ENCODE data around the gene UBA1. TPM values are rescaled to one million over a fixed set of nuclear protein-coding genes. Genes with fewer than 3 reads are reported as not detected.

UBA1 gene
- total RNA-seq, 1 donor from 2014 or later = 538 TPM

DNA sequence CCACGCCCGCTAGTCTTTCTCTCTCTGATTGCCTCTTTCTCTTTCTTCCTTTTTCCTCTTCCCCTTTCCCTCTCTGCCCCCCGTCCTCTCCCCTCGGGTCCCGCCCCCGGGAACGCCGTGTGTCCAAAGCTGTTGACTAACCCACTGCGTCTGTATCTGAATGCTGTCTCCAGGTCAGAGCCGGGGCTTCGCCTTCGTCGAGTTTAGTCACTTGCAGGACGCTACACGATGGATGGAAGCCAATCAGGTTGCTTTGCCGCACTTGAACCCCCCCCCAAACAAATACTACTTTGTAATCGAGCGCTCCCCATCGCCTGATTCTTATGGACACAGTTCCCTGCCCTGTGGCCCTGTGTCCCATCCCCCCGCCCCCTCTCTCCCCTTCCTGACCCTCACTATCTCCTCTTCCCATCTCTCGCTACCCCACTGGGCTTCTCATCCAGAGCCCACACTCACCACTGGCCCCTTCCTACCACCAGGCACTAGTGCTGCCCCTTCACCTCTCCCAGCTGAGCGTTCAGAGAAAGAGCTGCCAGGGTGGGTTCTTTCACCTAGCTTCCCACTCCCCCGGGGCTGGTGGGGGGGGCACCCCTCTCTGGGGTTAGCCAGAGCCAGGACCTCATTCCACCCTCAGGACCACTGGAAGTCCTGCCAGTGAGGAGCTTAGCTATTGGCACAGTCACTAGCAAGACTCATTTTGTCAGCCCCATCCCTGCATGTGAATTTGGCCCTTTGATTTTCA, 18.6 kb upstream of the UBA1 start:
- H3K4me1 Mint-ChIP-seq (ENCODE audit: low read depth) = no peaks in the 10 kb centered on the region
- no peak overlapping the region for H3K4me3 Mint-ChIP-seq (ENCODE audit: low read depth)

DNA sequence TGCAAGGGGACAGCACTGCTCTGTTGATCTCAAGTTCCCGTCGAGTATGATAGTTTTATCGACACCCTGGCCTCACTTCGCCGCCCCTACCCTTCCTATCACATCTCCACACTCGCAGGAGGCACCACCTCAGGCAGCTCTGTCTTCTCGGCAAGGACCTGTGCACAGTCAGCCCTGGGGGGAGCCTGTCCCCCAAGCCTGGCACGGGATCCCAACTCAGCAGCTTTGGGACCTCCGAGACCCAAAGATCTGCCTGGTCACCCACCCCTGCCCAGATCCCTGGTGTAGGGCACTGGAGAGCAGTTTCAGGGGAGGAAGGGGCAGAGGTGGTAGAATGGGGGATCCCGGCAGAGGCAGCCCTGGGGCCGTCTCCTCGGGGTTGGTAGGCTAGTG, 18.0 kb upstream of the UBA1 start:
- Mint-ChIP-seq H3K4me1 (ENCODE audit: low read depth) (no peaks in the 10 kb centered on the region), H3K36me3 (ENCODE audit: insufficient read depth) (peaks cover 12% of the 10 kb centered on the region), H3K4me3 (ENCODE audit: low read depth) (no peak overlapping the region), H3K27ac (no peak overlapping the region), H3K27me3 (no peaks in the 10 kb centered on the region), H3K9me3 (ENCODE audit: low read depth) (peaks cover 10% of the 10 kb centered on the region)
- no peak for DNase-seq (ENCODE audit: low spot score, unreplicated experiment)
- TF ChIP-seq, protein P1, sequence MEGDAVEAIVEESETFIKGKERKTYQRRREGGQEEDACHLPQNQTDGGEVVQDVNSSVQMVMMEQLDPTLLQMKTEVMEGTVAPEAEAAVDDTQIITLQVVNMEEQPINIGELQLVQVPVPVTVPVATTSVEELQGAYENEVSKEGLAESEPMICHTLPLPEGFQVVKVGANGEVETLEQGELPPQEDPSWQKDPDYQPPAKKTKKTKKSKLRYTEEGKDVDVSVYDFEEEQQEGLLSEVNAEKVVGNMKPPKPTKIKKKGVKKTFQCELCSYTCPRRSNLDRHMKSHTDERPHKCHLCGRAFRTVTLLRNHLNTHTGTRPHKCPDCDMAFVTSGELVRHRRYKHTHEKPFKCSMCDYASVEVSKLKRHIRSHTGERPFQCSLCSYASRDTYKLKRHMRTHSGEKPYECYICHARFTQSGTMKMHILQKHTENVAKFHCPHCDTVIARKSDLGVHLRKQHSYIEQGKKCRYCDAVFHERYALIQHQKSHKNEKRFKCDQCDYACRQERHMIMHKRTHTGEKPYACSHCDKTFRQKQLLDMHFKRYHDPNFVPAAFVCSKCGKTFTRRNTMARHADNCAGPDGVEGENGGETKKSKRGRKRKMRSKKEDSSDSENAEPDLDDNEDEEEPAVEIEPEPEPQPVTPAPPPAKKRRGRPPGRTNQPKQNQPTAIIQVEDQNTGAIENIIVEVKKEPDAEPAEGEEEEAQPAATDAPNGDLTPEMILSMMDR (IDR thresholded peaks at IDR 0.05; ENCODE audit: unreplicated experiment) = no peak

More for the DNA sequence above, 18.6 kb upstream of the UBA1 start:
- TF ChIP-seq, protein P1 (IDR thresholded peaks at IDR 0.05; ENCODE audit: unreplicated experiment) = no peak
- H3K27ac Mint-ChIP-seq = no peak overlapping the region
- H3K36me3 Mint-ChIP-seq (ENCODE audit: insufficient read depth) = peaks cover 12% of the 10 kb centered on the region
- DNase-seq (ENCODE audit: low spot score, unreplicated experiment) = no peak
- peaks cover 10% of the 10 kb centered on the region for H3K9me3 Mint-ChIP-seq (ENCODE audit: low read depth)
- no peaks in the 10 kb centered on the region for H3K27me3 Mint-ChIP-seq

DNA sequence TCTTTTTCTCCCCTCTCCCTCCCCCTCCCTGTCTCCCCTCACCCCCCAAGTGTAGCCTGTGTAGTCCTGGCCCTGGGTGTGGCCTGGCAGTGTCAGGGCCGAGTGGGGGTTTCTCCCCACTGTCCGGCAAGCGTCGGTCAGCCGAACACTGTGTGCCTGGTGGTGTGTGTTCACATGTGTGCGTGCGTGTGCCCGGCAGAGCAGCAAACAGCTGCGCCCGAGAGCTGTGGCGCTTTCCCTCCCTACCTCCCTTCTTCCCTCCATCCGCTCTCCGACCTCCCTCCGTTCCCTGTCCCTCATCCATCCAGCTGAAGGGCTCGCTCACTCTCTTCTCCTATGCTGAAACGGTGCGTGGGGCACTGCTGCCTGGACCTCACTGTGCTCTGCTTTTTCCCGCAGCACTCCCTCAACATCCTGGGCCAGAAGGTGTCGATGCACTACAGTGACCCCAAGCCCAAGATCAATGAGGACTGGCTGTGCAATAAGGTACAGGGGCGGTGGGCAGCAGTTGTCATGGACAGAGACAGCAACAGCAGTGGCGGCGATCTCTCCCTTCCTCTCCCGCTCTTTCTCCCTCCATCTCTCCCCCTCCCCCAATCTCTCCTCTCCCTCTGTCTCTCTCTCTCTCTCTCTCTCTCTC, 17.4 kb upstream of the UBA1 start:
- peaks cover 10% of the 10 kb centered on the region for H3K9me3 Mint-ChIP-seq (ENCODE audit: low read depth)

DNA sequence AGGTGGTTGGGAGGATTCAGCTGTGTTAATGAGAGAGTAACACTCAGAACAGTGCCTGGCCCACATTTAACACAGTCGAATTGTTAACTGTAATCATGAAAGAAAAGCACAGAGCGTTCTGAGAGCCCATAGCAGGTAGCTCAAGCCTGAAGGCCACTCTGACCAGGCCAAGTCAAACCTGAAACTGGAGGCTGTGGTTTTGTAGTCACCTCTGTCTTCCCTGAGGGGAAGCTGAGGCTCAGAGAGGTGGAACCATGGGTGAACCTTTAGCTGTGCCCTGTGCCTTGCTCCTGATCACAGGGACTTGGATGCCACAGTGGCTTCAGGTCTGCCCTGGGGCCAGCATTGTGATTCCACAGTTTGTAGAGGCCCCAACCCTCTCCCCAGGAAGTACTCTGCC, 16.6 kb upstream of the UBA1 start:
- H3K36me3 Mint-ChIP-seq (ENCODE audit: insufficient read depth) = peaks cover 12% of the 10 kb centered on the region
- peaks cover 10% of the 10 kb centered on the region for H3K9me3 Mint-ChIP-seq (ENCODE audit: low read depth)

More for the DNA sequence above, 17.4 kb upstream of the UBA1 start:
- Mint-ChIP-seq H3K27ac (peak overlapping the region; percentile 7), H3K4me3 (ENCODE audit: low read depth) (no peak overlapping the region), H3K36me3 (ENCODE audit: insufficient read depth) (peaks cover 12% of the 10 kb centered on the region), H3K4me1 (ENCODE audit: low read depth) (no peaks in the 10 kb centered on the region), H3K27me3 (no peaks in the 10 kb centered on the region)
- DNase-seq (ENCODE audit: low spot score, unreplicated experiment) = no peak
- TF ChIP-seq, protein P1 (IDR thresholded peaks at IDR 0.05; ENCODE audit: unreplicated experiment) = no peak

DNA sequence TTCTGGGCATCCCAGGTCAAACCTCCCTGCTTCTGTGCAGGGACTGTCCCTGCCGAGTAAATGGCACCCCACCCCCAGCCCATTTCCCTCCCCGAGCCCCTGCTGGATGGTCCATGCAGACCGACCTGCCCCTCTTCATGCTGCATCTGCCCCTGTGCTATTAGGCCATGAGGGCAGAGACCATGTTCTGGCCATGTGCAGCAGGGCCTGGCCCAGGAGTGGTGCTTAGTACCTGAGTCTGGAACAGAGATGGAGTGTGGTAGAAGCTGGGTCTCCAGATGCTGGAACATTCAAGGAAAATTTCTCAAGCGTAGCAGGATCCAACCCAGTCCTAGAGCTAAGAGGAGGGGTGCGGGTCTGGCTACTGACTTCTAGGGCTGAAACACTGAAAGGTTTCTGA, 15.3 kb upstream of the UBA1 start:
- TF ChIP-seq, protein P1 (IDR thresholded peaks at IDR 0.05; ENCODE audit: unreplicated experiment) = no peak
- no peaks in the 10 kb centered on the region for H3K27me3 Mint-ChIP-seq
- H3K27ac Mint-ChIP-seq = peak overlapping the region; percentile 81
- H3K4me1 Mint-ChIP-seq (ENCODE audit: low read depth) = no peaks in the 10 kb centered on the region
- H3K4me3 Mint-ChIP-seq (ENCODE audit: low read depth) = no peak overlapping the region
- DNase-seq (ENCODE audit: low spot score, unreplicated experiment) = no peak
- H3K9me3 Mint-ChIP-seq (ENCODE audit: low read depth) = peaks cover 12% of the 10 kb centered on the region
- H3K36me3 Mint-ChIP-seq (ENCODE audit: insufficient read depth) = peaks cover 14% of the 10 kb centered on the region

More for the DNA sequence above, 16.6 kb upstream of the UBA1 start:
- no peaks in the 10 kb centered on the region for H3K27me3 Mint-ChIP-seq
- H3K27ac Mint-ChIP-seq = no peak overlapping the region
- no peak overlapping the region for H3K4me3 Mint-ChIP-seq (ENCODE audit: low read depth)
- no peaks in the 10 kb centered on the region for H3K4me1 Mint-ChIP-seq (ENCODE audit: low read depth)
- no peak for DNase-seq (ENCODE audit: low spot score, unreplicated experiment)
- TF ChIP-seq, protein P1 (IDR thresholded peaks at IDR 0.05; ENCODE audit: unreplicated experiment) = no peak
